Panc1 (cell line): ENCODE results near the gene ANXA6. TPM values are rescaled to one million over a fixed set of nuclear protein-coding genes. Genes with fewer than 3 reads are reported as not detected.
A peak's percentile ranks its signal among the peaks of the same experiment; 100 is the strongest.

ENCODE experiments used
- ATAC-seq: fragments of 200-7000 bp; cut with Tn5 transposase; 2 replicates; pipeline ENCODE4 v1.9.1; 2020; ENCODE audit warnings: mild to moderate bottlenecking, moderate library complexity
- BruUV-seq: library from RNA; stranded (reverse); fragments of 400-500 nt; replicated peaks from 2 replicates; lab custom pipeline; 2021; lab: Mats Ljungman, UMichigan
- CTCF ChIA-PET: fragments of 300-600 bp; sonication (Branson Sonifier 250); formaldehyde crosslinking; loops from one replicate; lab custom pipeline; 2022; ENCODE audit warnings: antibody characterized with exemption; lab: Charles Lee
- POLR2A ChIA-PET: fragments of 300-600 bp; sonication (Branson Sonifier 250); formaldehyde crosslinking; loops from one replicate; lab custom pipeline; 2022; ENCODE audit warnings: antibody characterized with exemption; lab: Charles Lee
- DNase-seq: peaks from one replicate; pipeline ENCODE4 v3.0.0-alpha.2; 2010; ENCODE audit warnings: low read depth, low spot score
- H3K27ac ChIP-seq: 2 replicates; pipeline ENCODE4 v1.5.1; 2011; ENCODE audit warnings: mild to moderate bottlenecking, low read length, inconsistent platforms
- H3K27me3 ChIP-seq: fragments of 200-500 bp; sonication (Bioruptor generic); 2 replicates; pipeline ENCODE4 v1.6.0; 2014; ENCODE audit warnings: low read length, inconsistent platforms; ENCODE audit not compliant: control insufficient read depth, insufficient read depth
- H3K36me3 ChIP-seq: fragments of 200-500 bp; sonication (Bioruptor generic); 2 replicates; pipeline ENCODE4 v1.5.1; 2014; ENCODE audit warnings: inconsistent platforms, mild to moderate bottlenecking, low read length, moderate library complexity; ENCODE audit not compliant: control insufficient read depth, insufficient read depth
- H3K4me1 ChIP-seq: 2 replicates; pipeline ENCODE4 v1.5.1; 2011; ENCODE audit warnings: inconsistent platforms, mild to moderate bottlenecking, low read length, moderate library complexity; ENCODE audit not compliant: control insufficient read depth, insufficient read depth
- H3K4me3 ChIP-seq, 2 experiments: 2 replicates each; pipeline ENCODE4 v1.5.1; 2011 to 2012; ENCODE audit warnings: low read depth in 2 of 2, low read length in 2 of 2, mild to moderate bottlenecking in 2 of 2, inconsistent platforms in 1 of 2, moderate library complexity in 1 of 2
- H3K9me3 ChIP-seq: fragments of 200-500 bp; sonication (Bioruptor generic); 2 replicates; pipeline ENCODE4 v1.5.1; 2014; ENCODE audit warnings: low read depth, mild to moderate bottlenecking, inconsistent platforms, low read length, moderate library complexity; ENCODE audit not compliant: control insufficient read depth, insufficient read depth
- CTCF ChIP-seq: fragments of 450-650 bp; IDR thresholded peaks from 2 replicates; pipeline ENCODE4 v1.5.1; 2017; ENCODE audit warnings: mild to moderate bottlenecking
- POLR2AphosphoS5 ChIP-seq: IDR thresholded peaks from 2 replicates; pipeline ENCODE4 v1.6.1; 2012; ENCODE audit warnings: mild to moderate bottlenecking, low read depth, low read length, moderate library complexity
- SIN3A ChIP-seq: IDR thresholded peaks from 2 replicates; pipeline ENCODE4 v1.6.1; 2012; ENCODE audit warnings: low read depth, mild to moderate bottlenecking, low read length, moderate library complexity, borderline replicate concordance; ENCODE audit not compliant: insufficient read depth
- TCF7L2 ChIP-seq: IDR thresholded peaks from 2 replicates; pipeline ENCODE4 v1.6.1; 2011; ENCODE audit warnings: mild to moderate bottlenecking, low read depth, low read length, inconsistent platforms
- in situ Hi-C: cut with HindIII; loops from 2 replicates; pipeline ENCODE4 v1.10.0; 2016; ENCODE audit warnings: low sequenced_read_pairs, low pct_unique_long_range_greater_than_20kb
- intact Hi-C: fragments of 100-400 bp; cut with micrococcal nuclease; formaldehyde crosslinking; loops from one replicate; pipeline ENCODE4 v1.10.0; 2022; ENCODE audit not compliant: unreplicated experiment
- total RNA-seq: library from RNA; stranded (reverse); gene quantifications from one replicate; pipeline ENCODE4 v1.2.1, GENCODE V29; 2021; ENCODE audit not compliant: unreplicated experiment
- TF ChIP-seq, protein P1 (sequence below), 2 experiments: IDR thresholded peaks; 2 replicates each; pipeline ENCODE4 v1.6.1; 2011 to 2012; ENCODE audit warnings: low read depth in 2 of 2, control low read depth in 1 of 2, low read length in 1 of 2, mild to moderate bottlenecking in 1 of 2, moderate library complexity in 1 of 2; ENCODE audit not compliant: insufficient read depth in 1 of 2

Gene ANXA6
- total RNA-seq, 1 experiment from 2014 or later, result 60.0 TPM

DNA sequence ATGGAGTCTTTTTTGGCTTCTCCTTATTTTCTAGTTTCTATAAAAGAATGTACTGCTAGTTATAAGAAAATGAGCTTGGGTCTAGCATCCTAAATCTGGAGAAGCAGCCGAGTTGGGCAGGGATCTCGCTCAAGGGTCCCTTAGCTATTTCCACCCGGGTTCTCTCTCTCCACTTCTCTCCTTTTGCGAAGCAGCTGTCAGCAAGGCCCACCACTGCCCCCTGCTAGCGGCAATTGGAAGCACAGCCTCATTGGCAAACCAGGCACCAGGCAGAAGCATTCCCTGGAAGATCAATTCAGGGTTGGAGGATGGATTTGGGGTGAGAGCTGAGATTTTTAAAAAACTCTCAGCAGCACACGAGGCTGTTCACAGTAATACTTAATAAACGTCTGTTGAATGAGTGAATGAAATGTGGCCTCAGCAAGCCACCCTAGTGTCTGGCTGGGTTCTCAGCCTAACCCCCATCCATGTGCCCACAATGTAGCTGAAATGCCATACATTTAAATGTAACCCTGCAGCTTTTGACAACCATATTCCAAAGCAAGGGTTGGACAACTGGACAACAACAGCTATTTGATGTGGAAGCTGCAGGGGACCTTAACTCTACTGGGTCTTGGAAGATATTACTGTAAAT, 42.2 kb downstream of the ANXA6 start:
- BruUV-seq, result no TSS peak
- peak; percentile 91 for ATAC-seq
- no peaks in the 10 kb centered on the region for H3K9me3 ChIP-seq
- H3K27me3 ChIP-seq, result no peaks in the 10 kb centered on the region
- no peak for DNase-seq
- CTCF ChIA-PET, result interaction anchor here (0.7 to 4.7 kb wide), 9 partner anchors 10 to 269 kb away, joined by 3 to 56 read pairs (median 5); partner anchors contain the start of gene IRGM
- no peaks in the 10 kb centered on the region for H3K36me3 ChIP-seq
- H3K4me3 ChIP-seq, result no peak overlapping the region
- TF ChIP-seq POLR2AphosphoS5 (no peak), TCF7L2 (no peak), SIN3A (no peak), CTCF (peak; percentile 97)
- POLR2A ChIA-PET, result interaction anchor here (0.7 kb wide), 1 partner anchor 66 kb away, joined by 3 read pairs; no protein-coding TSS in a partner anchor
- H3K4me1 ChIP-seq, result no peaks in the 10 kb centered on the region
- in situ Hi-C loops (no loop called here), intact Hi-C loops (loop anchor here (1.0 kb wide), 2 partner anchors 64 to 113 kb away; no protein-coding TSS in a partner anchor)
- no peak overlapping the region for H3K27ac ChIP-seq

DNA sequence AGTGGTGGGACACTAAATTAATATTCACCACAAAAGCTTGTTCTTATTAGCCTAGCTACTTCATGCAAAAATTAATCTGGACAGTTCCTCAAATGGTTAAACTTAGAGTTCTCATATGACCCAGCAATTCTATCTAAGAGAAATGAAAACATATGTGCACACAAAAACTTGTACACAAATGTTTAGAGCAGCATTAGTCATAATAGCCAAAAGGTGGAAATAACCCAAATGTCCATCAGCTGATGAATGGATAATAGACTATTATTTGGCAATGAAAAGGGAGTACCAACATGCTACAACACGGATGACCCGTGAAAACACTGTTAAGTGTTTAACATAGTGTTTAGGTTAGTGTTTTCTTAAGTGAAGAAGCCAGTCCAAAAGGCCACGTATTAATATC, 43.9 kb downstream of the ANXA6 start:
- no TSS peak for BruUV-seq
- H3K27ac ChIP-seq, result no peak overlapping the region
- in situ Hi-C loops, result no loop called here
- intact Hi-C loops, result no loop called here
- no peaks in the 10 kb centered on the region for H3K9me3 ChIP-seq
- CTCF ChIA-PET, result interaction anchor here (0.7 to 4.7 kb wide), 4 partner anchors 62 to 142 kb away, joined by 7 to 56 read pairs (median 14); no protein-coding TSS in a partner anchor
- no peaks in the 10 kb centered on the region for H3K27me3 ChIP-seq
- no peaks in the 10 kb centered on the region for H3K4me1 ChIP-seq
- POLR2A ChIA-PET, result no interaction called here
- DNase-seq (no peak), ATAC-seq (no peak)
- no peak overlapping the region for H3K4me3 ChIP-seq
- no peaks in the 10 kb centered on the region for H3K36me3 ChIP-seq
- TF ChIP-seq, protein P1, sequence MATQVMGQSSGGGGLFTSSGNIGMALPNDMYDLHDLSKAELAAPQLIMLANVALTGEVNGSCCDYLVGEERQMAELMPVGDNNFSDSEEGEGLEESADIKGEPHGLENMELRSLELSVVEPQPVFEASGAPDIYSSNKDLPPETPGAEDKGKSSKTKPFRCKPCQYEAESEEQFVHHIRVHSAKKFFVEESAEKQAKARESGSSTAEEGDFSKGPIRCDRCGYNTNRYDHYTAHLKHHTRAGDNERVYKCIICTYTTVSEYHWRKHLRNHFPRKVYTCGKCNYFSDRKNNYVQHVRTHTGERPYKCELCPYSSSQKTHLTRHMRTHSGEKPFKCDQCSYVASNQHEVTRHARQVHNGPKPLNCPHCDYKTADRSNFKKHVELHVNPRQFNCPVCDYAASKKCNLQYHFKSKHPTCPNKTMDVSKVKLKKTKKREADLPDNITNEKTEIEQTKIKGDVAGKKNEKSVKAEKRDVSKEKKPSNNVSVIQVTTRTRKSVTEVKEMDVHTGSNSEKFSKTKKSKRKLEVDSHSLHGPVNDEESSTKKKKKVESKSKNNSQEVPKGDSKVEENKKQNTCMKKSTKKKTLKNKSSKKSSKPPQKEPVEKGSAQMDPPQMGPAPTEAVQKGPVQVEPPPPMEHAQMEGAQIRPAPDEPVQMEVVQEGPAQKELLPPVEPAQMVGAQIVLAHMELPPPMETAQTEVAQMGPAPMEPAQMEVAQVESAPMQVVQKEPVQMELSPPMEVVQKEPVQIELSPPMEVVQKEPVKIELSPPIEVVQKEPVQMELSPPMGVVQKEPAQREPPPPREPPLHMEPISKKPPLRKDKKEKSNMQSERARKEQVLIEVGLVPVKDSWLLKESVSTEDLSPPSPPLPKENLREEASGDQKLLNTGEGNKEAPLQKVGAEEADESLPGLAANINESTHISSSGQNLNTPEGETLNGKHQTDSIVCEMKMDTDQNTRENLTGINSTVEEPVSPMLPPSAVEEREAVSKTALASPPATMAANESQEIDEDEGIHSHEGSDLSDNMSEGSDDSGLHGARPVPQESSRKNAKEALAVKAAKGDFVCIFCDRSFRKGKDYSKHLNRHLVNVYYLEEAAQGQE (IDR thresholded peaks at IDR 0.05; ENCODE audit: insufficient read depth in 1 of 2, low read depth in 2 of 2, low read length in 1 of 2), result no peak
- TF ChIP-seq POLR2AphosphoS5, result no peak
- no peak for TF ChIP-seq SIN3A
- no peak for TF ChIP-seq TCF7L2
- no peak for TF ChIP-seq CTCF
